C4-2B (cell line): ENCODE data around the gene ADAT2.

Experiments used
- ZFX ChIP-seq: fragments of 450-650 bp; IDR thresholded peaks from 2 replicates; pipeline ENCODE4 v1.6.1; 2017
- TF ChIP-seq, protein P1 (sequence below): fragments of 450-650 bp; conservative IDR thresholded peaks from 2 replicates; pipeline ENCODE4 v1.5.1; 2017; ENCODE audit warnings: mild to moderate bottlenecking

DNA sequence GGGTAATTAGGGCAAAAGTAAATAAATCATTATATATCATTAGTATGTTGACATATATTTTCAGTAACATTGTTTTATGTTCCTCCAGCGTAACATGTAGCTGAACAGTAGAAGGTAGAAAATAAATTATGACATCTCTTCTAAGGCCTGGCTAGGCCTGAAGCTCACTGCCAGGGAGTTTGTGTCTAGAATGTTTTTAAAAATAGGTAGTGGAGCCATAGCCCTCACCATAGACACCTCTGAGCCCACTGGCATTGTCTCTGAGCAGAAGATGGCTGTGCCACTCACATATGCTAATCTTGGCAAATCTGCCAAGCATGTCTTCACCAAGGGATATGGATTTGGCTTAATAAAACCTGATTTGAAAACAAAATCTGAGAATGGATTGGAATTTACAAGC, 39.7 kb upstream of the ADAT2 start:
- TF ChIP-seq, protein P1, sequence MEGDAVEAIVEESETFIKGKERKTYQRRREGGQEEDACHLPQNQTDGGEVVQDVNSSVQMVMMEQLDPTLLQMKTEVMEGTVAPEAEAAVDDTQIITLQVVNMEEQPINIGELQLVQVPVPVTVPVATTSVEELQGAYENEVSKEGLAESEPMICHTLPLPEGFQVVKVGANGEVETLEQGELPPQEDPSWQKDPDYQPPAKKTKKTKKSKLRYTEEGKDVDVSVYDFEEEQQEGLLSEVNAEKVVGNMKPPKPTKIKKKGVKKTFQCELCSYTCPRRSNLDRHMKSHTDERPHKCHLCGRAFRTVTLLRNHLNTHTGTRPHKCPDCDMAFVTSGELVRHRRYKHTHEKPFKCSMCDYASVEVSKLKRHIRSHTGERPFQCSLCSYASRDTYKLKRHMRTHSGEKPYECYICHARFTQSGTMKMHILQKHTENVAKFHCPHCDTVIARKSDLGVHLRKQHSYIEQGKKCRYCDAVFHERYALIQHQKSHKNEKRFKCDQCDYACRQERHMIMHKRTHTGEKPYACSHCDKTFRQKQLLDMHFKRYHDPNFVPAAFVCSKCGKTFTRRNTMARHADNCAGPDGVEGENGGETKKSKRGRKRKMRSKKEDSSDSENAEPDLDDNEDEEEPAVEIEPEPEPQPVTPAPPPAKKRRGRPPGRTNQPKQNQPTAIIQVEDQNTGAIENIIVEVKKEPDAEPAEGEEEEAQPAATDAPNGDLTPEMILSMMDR, result no peak
- TF ChIP-seq ZFX, result no peak
